Fibroblast of villous mesenchyme (primary cell): ENCODE results near the gene MEIKIN. TPM values are rescaled to one million over a fixed set of nuclear protein-coding genes. Genes with fewer than 3 reads are reported as not detected.

ENCODE experiments used
- DNase-seq: peaks from one replicate; pipeline ENCODE4 v3.0.0-alpha.2; 2010; ENCODE audit warnings: low read depth
- H3K4me3 ChIP-seq: 2 replicates; pipeline ENCODE4 v1.5.1; 2011; ENCODE audit warnings: low read depth, mild to moderate bottlenecking, low read length
- total RNA-seq: library from RNA; depleted of rRNA; stranded (reverse); fragments of >200 nt; gene quantifications from 2 replicates; pipeline ENCODE4 v1.2.3, GENCODE V29; 2012
- TF ChIP-seq, protein P1 (sequence below): IDR thresholded peaks from 2 replicates; pipeline ENCODE4 v1.5.1; 2012; ENCODE audit warnings: low read depth, mild to moderate bottlenecking, low read length; ENCODE audit not compliant: insufficient read depth

The MEIKIN gene
- total RNA-seq, 1 donor, result not detected

DNA sequence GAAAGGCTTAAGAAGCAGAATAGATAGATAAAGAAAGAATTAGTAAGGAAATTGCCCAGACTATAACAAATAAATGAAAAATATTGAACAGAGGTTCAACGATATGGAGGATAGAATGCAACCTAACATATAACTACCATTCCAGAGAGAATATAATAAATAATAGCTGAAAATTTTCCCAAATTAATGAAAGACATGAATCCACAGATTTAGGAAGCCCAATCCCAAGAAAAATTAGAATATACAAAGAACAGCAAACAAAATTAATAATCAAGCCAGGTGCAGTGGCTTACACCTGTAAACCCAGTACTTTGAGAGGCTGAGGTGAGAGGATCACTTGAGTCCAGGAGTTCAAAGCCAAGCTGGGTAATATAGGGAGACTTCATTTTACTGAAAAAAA is 120.8 kb downstream of the MEIKIN start:
- no peak overlapping the region for H3K4me3 ChIP-seq
- no peak for DNase-seq
- TF ChIP-seq, protein P1, sequence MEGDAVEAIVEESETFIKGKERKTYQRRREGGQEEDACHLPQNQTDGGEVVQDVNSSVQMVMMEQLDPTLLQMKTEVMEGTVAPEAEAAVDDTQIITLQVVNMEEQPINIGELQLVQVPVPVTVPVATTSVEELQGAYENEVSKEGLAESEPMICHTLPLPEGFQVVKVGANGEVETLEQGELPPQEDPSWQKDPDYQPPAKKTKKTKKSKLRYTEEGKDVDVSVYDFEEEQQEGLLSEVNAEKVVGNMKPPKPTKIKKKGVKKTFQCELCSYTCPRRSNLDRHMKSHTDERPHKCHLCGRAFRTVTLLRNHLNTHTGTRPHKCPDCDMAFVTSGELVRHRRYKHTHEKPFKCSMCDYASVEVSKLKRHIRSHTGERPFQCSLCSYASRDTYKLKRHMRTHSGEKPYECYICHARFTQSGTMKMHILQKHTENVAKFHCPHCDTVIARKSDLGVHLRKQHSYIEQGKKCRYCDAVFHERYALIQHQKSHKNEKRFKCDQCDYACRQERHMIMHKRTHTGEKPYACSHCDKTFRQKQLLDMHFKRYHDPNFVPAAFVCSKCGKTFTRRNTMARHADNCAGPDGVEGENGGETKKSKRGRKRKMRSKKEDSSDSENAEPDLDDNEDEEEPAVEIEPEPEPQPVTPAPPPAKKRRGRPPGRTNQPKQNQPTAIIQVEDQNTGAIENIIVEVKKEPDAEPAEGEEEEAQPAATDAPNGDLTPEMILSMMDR, result no peak

DNA sequence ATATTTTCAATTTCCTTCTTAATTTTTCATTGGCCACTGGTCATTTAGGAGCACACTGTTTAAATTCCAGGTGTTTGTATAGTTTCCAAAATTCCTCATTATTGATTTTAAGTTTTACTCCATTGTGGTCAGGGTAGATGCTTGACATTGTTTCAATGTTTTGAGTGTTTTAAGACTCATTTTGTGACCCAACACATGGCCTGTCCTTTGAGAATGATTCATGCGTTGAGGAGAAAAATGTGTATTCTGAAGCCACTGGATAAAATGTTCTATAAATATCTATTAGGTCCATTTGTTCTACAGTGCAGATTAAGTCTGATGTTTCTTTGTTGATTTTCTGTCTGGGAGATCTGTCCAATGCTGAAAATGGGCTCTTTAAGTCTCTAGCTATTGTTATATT is 124.2 kb downstream of the MEIKIN start:
- no peak overlapping the region for H3K4me3 ChIP-seq
- DNase-seq, result peak; percentile 33
- TF ChIP-seq, protein P1, result no peak

DNA sequence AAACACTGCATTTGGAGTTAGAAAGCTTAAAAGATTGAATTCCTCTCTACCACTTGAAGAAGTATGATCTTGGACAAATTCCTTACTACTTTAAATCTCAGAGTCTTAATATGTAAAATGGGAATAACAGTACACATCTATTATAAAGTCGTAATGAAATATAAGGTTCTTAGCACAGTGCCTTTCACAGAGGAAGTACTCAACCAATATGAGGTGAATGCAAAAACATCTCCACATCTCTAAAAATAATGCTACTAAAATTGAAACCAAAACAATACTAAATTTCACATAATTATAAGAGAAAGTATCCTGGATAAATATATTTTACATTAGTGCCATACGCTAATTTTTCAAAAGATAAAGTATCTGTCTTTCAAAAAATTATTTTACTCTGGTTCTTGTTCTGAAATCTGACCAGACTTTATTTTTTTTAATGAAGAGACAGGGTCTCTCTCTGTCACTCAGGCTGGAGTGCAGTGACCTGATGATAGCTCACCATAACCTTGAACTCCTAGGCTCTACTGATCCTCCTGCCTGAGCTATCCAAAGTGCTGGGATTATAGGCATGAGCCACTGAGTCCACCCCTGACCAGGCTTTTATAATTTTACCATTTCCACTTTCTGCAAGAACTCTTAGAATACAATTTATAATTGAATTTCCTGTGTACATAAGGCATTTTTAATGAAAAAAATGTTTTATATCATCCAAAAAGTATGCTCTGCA is 127.3 kb downstream of the MEIKIN start:
- H3K4me3 ChIP-seq, result no peak overlapping the region
- TF ChIP-seq, protein P1, result no peak
- no peak for DNase-seq

DNA sequence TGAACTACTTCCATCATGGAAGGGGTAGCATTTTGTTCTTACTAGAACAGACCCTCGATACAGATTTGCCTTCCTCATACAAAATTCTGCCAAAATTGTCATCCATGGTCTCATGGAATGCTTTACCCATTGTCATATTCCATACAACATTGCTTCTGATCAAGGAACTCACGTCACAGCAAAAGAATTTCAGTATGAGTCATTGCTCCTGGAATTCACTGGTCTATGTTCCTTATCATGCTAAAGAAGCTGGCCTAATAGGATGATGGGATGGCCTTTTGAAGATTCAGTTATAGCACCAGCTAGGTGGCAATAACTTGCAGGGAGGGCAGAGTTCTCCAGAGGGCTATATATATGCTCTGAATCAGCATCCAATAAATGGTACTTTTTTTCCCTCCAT is 130.5 kb downstream of the MEIKIN start:
- peak; percentile 60 for DNase-seq
- H3K4me3 ChIP-seq, result no peak overlapping the region
- TF ChIP-seq, protein P1, result no peak

DNA sequence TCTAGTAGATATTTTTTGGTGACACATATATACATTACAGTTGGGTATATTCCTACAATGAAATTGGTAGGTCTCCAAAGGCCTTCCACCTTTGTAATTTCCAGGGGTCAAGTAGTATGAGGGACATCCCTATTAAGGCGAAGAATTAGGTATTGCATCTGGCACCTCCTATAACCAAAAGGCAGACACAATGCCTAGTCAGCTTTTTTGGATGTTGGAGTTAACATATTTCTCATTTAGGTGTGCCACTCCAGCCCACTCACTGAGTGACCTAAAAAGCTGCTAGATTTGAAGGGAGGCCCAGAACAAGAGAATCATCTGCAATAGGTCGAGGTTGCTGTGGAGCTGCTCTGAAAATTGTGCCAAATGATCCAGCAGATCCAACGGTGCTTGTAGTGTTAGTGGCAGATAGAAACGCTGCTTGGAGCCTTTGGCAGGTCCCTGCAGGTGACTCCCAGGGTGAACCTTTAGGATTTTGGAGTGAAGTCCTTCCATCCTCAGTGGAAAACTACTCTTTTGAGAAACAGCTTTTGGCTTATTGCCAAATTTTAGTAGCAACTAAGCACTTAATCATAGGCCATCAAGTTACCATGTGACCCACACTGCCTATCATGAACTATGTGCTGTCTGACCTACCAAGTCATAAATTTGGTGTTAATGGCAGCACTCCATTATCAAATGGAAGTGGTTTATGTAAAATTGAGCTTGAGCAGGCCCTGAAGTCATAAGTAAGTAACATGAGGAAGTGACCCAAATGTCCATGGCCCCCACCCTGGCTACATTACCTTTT is 132.9 kb downstream of the MEIKIN start:
- no peak for DNase-seq
- no peak overlapping the region for H3K4me3 ChIP-seq
- TF ChIP-seq, protein P1, result no peak

DNA sequence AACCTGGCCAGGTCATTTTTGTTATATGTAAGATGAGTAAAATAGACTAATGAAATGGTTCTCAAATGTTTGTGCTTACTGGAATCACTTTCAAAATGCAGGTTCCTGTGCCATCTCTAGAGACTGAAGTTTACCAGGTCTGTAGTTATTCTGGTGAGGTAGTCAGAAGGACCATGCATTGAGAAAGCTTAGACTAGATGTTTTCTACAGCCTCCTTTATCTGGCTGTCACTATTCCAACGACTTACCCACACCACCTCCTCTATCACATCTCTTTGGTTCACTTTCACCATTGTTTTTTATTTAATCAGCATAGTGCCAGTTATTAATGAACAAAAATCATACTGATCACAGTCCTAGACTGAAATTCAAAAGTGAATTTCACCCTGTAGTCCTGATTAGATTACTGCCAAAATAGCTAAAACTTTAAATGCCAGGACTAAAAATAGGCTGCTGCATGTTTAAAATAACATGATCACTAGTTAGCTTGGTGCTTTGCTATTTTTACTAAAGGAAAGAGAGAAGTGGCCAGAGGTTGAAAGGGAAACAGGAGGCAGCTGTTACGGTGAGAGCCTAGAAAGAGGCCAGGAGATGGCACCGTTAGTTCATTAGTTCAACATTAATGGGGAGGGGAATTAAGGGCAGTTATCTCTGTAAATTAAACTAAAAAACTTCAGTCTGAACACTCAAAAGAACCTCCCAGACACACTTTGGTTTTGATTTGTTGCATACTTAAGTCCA is 134.8 kb downstream of the MEIKIN start:
- TF ChIP-seq, protein P1, result peak; percentile 38
- H3K4me3 ChIP-seq, result no peak overlapping the region
- DNase-seq, result peak; percentile 21
